DOHH2 (cell line): ENCODE measurements around the gene KIF26A.

ENCODE experiments used
- CTCF ChIP-seq: fragments of 200-600 bp; sonication (generic); IDR thresholded peaks from one replicate; pipeline ENCODE4 v1.5.1; 2014; ENCODE audit warnings: antibody characterized with exemption, mild to moderate bottlenecking, low read depth, low read length; ENCODE audit not compliant: poor library complexity, severe bottlenecking
- EZH2phosphoT487 ChIP-seq: fragments of 200-600 bp; sonication (generic); IDR thresholded peaks from 2 replicates; pipeline ENCODE4 v1.6.1; 2017; ENCODE audit warnings: borderline replicate concordance, mild to moderate bottlenecking, antibody characterized with exemption, low read length, moderate library complexity, mixed read lengths

GRCh38 chr14:104158827-104159798, 20.7 kb downstream of the KIF26A start:
- no peak for TF ChIP-seq CTCF
- no peak for TF ChIP-seq EZH2phosphoT487
